Measurements from ENCODE around the gene SELENOF. TPM values are rescaled to one million over a fixed set of nuclear protein-coding genes. Genes with fewer than 3 reads are reported as not detected.
"Not testable (repeated sequence)": the region's sequence is repeated elsewhere in the genome, so short reads cannot be mapped to it uniquely, and the experiment has no call there.

Gene SELENOF
- polyA plus RNA-seq, 4 donors = 239 to 369 (median 301) TPM

DNA sequence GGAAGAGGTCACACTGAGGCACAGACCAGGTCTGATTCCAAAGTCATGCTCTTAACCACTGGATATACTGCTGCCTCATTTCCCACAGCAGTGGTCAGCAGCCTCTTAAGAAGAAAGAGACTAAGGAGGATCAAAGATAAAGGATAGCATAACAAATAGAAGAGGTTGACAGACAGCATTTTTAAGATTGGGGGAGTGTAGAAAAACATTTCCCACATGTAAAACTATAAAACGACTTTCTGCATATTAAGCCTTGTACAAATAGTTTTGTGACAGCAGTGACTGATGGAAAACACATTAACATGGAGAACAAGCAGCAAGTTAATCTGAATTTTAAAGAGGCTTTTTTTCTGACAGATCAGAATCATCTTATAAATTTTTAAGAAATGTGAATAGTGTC is 92.0 kb downstream of the SELENOF start:
- peak in 1 of 4 donors; percentile 19 for DNase-seq (ENCODE audit: low read depth in 4 of 4, low spot score in 2 of 4)

DNA sequence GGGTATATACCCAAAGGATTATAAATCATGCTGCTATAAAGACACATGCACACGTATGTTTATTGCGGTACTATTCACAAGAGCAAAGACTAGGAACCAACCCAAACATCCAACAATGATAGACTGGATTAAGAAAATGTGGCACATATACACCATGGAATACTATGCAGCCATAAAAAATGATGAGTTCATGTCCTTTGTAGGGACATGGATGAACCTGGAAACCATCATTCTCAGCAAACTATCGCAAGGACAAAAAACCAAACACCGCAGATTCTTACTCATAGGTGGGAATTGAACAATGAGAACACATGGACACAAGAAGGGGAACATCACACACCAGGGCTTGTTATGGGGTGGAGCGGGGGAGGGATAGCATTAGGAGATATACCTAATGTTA is 94.0 kb downstream of the SELENOF start:
- DNase-seq (ENCODE audit: low read depth in 4 of 4, low spot score in 2 of 4) = not testable (repeated sequence)

DNA sequence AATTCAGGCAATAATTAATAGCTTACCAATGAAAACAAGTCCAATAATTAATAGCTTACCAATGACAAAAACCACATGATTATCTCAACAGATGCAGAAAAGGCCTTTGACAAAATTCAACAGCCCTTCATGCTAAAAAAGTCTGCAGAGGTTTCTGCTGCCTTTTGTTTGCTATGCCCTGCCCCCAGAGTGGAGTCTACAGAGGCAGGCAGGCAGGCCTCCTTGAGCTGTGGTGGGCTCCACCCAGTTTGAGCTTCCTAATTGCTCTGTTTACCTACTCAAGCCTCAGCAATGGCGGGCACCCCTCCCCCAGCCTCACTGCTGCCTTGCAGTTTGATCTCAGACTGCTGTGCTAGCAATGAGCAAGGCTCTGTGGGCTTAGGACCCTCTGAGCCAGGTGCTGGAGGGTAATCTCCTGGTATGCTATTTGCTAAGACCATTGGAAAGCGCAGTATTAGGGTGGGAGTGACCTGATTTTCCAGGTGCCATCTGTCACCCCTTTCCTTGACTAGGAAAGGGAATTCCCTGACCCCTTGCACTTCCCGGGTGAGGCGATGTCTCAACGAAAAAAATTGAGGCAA is 96.6 kb downstream of the SELENOF start:
- not testable (repeated sequence) for DNase-seq (ENCODE audit: low read depth in 4 of 4, low spot score in 2 of 4)

- not testable (repeated sequence) for DNase-seq (ENCODE audit: low read depth in 4 of 4, low spot score in 2 of 4)
Measured at GRCh38 chr1:86814118-86814517, 99.8 kb downstream of the SELENOF start.

Other genes starting within 250 kb of the SELENOF start
- 10 to 100 TPM; 69.0 to 81.8 (median 75.8) TPM for gene SH3GLB1, start 209.6 kb downstream of the SELENOF start, polyA plus RNA-seq (ENCODE audit: insufficient read length in 4 of 4)
- 10 to 100 TPM; 37.4 to 53.1 (median 40.4) TPM for gene HS2ST1, start 509 bp upstream of the SELENOF start, polyA plus RNA-seq (ENCODE audit: insufficient read length in 4 of 4)